SK-N-MC (cell line): ENCODE data around the gene CABLES2.

Experiments
- EZH2 ChIP-seq: fragments of 200-600 bp; sonication (generic); IDR thresholded peaks from one replicate; pipeline ENCODE4 v1.6.1; 2017; ENCODE audit warnings: antibody characterized with exemption
- FOXP2 ChIP-seq: optimal IDR thresholded peaks from 2 replicates; pipeline ENCODE3; 2011; ENCODE audit warnings: mild to moderate bottlenecking, moderate library complexity; ENCODE audit not compliant: insufficient read depth; ENCODE audit errors: extremely low read length, control extremely low read depth
- POLR2AphosphoS5 ChIP-seq: IDR thresholded peaks from 2 replicates; pipeline ENCODE4 v1.6.1; 2012; ENCODE audit warnings: mild to moderate bottlenecking, low read depth, low read length, borderline replicate concordance

DNA sequence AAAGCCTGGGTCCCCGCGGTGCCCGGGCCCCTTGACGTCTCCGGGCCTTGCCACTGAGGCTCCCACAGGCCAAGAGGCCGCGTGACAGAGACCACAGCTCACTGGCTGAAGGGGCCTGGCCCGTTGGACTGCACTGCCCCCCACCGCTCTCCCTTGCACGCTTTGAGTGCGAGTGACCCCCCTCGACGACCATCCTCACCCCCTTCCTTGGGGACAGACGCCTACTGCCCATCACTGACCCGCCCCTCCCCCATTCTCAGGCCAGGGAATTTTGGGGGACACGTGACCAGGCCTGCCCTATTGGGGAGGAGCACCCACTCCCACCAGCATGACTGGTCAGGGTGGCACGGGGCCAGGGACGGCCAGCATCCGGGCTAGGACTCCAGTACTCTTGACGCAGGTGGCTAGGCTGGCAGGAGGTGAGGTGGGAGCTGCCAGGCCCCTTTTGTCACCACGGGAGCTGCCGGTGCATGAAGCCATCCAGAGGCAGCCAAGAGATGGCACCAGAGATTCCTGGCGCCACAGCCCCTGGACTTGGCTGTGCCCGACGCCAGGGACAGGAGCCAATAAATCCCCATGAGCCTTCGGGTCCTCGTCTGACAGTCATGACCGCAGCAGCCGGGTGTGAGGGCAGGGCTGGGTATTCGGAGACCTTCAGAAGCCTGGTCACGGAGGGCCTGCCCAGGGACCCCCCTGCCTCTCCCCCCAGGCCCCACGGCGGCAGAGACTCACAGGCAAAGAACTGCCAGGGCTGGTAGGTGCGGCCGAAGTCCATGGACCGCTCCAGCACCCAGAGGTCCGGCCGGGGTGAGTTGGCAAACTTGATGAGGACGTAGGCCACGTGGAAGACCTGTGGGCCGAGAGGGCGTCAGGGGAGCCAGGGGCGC lies 54.4 kb downstream of the CABLES2 start:
- no peak for TF ChIP-seq POLR2AphosphoS5
- no peak for TF ChIP-seq EZH2
- TF ChIP-seq FOXP2, result no peak
